Stimulated activated CD8-positive, alpha-beta memory T cell treated with anti-CD3 and anti-CD28 coated beads, Interleukin-4, amount 100 ng/mL, for 4 hours (primary cell): ENCODE data around the gene FBXO31.
"Not testable (repeated sequence)": the region's sequence is repeated elsewhere in the genome, so short reads cannot be mapped to it uniquely, and the experiment has no call there.

Source experiments
- DNase-seq, 2 donors: peaks; one replicate each; pipeline ENCODE4 v3.0.0-alpha.2; 2020; ENCODE audit warnings: low read depth in 2 of 2, low spot score in 1 of 2

FBXO31 gene

DNA sequence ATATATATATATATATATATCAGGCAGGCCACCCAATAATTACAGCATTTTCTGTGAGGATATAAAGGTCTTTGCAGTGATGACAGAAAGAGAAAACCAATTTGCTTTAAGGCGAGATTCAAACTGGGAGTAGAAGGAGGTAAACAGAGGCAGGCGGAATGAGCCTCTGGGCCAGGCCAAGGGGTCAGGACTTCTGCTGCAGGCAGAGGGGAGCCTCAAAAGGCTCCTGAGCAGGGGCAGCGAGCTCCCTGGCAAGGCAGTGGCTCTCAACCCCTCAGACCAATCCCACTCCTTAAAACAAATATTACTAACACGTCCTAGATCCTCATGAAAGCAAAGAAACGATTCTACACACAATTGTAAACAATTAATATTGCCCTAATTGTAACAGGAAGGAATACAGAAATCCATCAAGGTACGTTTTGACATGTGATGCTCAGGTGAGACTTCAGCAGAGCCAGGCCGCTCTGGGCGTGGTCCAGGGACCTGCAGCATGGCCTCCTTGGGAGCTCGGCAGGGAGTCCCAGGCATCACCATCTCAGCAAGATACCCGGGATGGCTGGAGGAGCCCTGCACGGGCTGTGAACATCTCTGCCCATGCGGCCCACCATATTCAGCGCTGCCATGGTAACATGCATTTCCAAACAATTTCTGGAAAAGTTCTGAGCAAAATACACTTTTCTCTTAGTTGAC is 18.4 kb downstream of the FBXO31 start:
- no peak for DNase-seq

DNA sequence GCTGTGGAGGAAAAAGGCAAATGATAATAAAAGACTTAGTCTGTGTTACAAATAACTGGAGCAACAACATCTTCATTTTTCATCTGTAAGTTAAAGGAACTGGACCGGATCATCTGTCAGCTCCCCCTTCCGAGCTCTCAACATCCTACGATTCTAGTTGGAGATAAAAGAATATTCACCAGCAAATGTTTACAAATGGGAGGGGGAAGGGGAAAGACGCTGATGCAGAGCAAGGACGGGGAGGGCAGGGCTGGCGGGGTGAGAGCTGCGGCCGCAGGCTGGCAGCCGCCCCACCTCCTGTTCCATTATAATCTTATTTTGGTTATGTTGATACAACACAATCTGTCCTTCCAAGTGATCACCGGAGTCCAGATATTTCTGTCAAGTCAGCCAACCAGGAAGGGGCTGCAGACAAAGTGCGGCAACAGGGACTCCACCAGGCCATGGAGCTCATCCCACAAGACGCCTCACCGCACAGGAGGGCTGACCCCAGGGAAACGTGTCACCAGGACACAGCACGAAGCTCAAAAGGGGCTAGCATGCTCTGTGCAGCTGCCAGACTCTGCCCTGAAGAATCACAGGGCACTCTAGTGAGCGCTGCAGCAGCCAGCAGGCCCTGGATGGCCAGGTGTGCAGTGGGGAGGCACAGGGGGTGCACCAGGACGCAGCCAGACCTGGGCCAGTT is 19.7 kb downstream of the FBXO31 start:
- DNase-seq: no peak

DNA sequence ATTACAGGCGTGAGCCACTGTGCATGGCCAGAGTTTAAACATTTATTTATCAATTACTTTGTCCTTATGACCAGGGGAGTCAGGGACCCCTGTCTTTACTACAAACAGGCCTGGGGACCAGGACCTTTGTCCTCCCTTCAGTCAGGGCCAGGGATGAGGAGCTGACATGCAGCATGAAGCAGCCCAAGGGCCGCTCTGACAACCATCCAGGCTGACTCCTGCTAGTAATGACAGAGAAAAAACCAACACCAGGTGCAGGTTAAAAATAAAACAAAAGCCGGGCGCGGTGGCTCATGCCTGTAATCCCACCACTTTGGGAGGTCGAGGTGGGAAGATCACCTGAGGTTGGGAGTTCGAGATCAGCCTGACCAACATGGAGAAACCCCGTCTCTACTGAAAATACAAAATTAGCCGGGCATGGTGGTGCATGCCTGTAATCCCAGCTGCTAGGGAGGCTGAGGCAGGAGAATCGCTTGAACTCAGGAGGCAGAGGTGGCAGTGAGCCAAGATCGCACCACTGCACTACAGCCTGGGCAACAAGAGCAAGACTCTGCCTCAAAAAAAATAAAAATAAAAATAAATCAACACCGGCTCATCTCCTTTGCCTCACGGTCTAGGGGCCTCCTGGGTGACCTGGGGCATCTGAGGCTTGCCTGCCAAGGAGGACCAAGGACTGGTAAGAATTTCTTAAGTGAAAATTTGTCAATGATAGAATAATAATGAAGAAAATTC is 20.6 kb downstream of the FBXO31 start:
- DNase-seq: not testable (repeated sequence)

- DNase-seq: no peak
Measured at GRCh38 chr16:87361916-87362619, 21.5 kb downstream of the FBXO31 start.

GRCh38 chr16:87360862-87361610 is 22.5 kb downstream of the FBXO31 start:
- DNase-seq: no peak

- DNase-seq: no peak
Measured at GRCh38 chr16:87359121-87359520, 24.5 kb downstream of the FBXO31 start.

- DNase-seq: no peak
Measured at GRCh38 chr16:87358696-87359095, 24.9 kb downstream of the FBXO31 start.

GRCh38 chr16:87358250-87358649 is 25.3 kb downstream of the FBXO31 start:
- DNase-seq: no peak

DNA sequence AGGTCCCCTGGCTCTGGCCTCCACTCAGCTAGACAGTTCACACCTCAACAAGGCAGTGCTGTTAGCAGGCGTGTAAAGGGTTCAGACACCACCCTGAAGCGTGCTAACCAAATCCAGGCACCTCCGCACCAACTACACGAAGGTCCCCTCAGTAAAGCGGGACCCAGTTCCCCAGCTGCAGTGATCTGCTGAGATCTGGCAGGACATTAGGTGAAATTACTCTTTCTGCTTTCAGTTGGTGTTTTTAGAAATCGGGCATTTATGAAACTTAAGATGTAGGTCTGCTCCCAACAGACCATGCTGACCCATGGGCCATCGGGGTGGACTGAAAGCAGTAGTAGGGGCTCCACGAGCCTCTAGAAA is 27.1 kb downstream of the FBXO31 start:
- no peak for DNase-seq

GRCh38 chr16:87353613-87354012 is 30.0 kb downstream of the FBXO31 start:
- DNase-seq: no peak

GRCh38 chr16:87352818-87353217 is 30.8 kb downstream of the FBXO31 start:
- DNase-seq: no peak

DNA sequence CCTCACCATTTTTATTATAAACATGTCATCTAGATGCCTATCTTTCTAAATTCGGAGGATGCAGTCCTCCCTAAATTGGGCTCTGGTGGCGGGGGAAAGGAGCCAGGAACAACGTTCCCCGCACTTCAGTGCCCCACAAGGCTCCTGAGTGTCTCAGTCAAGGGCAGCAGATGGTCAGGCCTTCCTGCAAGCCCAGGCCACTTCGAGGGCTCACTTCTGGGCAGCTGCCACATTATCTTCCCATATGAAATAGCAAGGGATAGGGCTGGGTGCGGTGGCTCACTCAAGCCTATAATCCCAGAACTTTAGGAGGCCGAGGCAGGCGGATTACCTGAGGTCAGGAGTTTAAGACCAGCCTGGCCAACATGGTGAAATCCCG is 32.3 kb downstream of the FBXO31 start:
- DNase-seq: no peak

DNA sequence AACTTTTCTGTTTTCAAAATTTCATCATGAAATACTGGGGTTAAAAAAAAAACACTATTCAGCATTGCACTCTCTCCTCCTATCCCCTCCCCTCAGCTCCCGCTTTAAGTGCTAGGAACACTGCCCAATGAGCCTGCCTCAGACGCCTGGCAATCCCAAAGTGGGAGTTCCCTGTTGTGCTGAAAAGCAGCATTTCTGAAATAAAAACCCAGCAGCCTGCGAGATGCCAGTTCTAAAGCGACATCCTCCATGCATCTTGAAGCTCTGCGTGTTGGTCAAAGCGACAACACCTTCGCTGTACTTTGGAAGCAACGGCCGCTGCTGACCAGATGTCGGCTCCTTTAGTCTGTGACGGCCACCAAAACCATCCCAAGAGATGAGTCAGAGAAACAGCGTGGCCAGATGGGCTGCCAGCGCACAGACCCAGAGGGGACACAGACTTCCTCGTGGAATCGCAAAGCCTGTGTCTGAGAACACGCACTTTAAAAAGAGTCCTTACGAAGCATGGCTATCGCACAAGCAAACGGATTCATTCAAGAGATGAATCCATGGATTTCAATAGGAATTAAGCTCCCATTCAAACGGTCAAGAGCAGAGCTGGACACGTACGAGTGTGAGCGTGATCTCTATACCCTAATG is 32.8 kb downstream of the FBXO31 start:
- DNase-seq: no peak

- no peak for DNase-seq
Measured at GRCh38 chr16:87350031-87350430, 33.5 kb downstream of the FBXO31 start.

DNA sequence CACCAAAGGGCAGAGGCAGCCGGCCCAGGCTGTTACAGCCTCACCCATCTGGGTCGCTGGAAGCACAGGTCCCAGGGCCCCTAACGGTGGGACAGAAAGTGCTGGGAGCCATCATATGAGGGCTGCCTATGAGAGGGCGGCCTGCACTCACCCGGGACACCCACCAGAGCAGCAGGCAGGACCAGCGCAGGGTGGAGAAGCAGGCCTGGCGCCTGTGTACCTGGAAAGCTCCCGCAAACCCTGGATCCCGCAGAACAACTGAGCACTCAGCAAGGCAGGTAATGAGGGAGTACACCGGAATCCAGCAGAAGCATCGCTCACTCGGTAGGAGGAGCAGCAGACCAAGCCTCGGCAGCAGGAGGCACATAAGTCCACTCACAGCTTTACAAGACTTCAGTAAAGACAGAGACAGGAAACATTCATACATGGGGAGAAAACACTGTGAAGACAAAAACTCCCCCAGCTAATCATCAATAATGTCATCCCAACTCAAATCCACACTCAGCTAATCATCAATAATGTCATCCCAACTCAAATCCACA is 34.9 kb downstream of the FBXO31 start:
- DNase-seq: no peak

DNA sequence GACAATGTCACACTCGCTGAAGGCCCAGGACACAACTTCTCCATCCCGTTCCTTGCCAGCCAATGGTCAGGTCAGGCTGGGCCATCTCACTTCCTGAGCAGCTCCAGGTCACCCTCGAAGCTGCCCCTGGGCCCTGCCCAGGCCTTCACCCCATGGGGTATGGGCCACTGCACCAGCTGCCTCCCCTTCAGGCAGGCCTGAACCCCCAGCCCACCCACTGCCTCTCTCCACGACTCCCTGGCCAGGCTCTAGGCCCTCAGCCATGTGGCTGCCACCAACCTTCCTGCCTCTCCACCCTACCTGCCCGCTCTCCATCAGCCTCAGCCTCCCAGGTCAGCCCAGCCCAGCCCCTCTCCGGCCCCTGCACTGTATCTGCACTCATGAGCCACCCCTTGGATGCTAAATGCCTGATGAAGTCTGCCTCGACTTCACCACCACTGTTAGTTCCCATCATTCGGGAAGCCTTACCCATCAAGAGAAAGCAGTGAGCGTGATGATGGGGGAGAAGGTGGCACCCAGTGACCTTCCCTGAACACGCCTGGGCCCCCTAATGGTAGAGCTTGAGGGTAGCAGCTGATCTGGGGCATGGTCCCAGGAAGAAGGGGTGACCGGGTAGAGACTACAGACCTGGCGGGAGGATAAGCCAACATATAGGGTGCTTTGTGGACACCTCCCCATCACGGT is 35.5 kb downstream of the FBXO31 start:
- DNase-seq: no peak

- no peak for DNase-seq
Measured at GRCh38 chr16:87346517-87347060, 37.0 kb downstream of the FBXO31 start.

DNA sequence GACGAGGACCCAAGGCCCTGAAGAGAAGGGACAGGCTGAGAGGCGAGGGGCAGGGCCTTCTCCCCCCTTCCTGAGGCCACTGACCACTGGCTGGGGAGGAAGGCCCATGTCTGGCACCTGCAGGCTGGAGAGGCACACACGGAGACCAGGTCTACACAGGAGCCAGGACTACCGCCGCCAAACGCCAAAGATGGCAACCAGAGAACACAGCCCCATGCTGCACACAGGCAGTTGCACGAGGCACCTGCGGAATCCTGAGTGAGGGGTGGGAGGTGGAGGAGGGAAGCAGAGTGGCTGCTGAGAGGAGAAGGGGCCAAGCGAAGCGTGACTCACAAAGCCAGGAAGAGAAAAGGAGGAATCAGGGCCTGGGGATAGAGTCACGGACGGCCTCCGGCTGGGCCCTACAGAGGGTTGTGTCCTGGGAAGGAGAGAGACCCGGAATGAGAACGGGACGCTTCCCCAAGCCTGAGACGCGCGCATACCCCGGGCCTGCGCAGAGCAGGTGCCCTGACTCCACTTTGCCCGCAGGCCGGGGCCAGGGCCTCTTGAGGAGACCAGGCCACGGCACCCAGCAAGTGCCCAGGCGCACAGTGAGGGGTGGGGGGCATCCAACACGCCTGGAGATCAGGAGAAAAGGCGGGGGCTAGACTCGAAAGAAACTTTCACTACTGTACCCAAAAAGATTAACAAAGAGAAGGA is 37.7 kb downstream of the FBXO31 start:
- DNase-seq: no peak
